T-helper 9 cell (primary cell): ENCODE results near the gene NID1.

Experiments
- DNase-seq: peaks from one replicate; pipeline ENCODE4 v3.0.0-alpha.2; 2020

The NID1 gene

DNA sequence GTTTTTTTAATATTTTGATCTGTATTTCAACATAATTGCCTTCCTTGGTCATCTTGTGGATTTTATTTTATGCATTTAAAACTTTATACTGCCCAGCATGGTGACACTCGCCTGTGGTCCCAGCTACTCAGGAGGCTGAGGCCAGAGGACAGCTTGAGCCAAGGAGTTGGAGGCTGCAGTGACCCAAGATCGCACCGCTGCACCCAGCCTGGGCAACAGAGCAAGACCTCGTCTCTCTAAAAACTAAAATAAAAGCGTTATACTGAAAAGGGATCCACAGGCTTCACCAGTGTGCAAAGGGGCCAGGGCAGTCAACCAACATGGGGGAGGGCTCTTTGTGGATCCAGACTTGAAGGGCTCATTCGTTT, 1.4 kb downstream of the NID1 start:
- DNase-seq = no peak

DNA sequence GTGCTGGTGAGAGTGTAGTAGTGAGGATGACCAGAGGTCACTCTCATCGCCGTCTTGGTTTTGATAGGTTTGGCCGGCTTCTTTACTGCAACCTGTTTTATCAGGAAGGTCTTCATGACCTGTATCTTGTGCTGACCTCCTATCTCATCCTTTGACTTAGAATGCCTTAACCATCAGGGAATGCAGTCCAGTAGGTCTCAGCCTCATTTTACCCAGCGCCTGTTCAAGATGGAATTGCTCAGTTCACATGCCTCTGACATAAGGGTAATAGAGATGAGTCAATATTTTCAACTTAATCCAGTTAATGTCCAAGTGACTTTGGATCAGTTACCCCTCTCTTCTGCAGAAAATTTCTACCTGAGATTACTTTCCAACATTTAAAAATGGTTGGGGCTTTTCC, 4.6 kb downstream of the NID1 start:
- DNase-seq = no peak

DNA sequence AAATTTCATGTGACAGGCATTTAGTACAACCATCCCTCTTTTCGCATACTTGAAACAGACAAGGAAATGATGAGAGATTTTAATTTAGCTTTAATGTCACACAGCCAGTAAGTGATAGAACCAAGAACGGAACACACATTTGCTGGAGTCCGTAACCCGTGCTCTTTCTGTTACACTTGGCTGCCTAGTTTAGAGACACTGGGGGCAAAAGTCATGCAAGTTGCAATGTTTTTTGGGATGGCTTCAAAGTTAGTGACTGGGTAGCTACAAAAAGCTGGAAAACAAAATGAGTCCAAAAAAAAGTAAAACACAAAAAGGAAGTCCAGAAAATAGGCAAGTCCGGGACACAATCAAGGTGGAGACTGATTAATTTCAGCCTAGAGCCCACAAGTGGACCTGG, 5.9 kb downstream of the NID1 start:
- DNase-seq = no peak

DNA sequence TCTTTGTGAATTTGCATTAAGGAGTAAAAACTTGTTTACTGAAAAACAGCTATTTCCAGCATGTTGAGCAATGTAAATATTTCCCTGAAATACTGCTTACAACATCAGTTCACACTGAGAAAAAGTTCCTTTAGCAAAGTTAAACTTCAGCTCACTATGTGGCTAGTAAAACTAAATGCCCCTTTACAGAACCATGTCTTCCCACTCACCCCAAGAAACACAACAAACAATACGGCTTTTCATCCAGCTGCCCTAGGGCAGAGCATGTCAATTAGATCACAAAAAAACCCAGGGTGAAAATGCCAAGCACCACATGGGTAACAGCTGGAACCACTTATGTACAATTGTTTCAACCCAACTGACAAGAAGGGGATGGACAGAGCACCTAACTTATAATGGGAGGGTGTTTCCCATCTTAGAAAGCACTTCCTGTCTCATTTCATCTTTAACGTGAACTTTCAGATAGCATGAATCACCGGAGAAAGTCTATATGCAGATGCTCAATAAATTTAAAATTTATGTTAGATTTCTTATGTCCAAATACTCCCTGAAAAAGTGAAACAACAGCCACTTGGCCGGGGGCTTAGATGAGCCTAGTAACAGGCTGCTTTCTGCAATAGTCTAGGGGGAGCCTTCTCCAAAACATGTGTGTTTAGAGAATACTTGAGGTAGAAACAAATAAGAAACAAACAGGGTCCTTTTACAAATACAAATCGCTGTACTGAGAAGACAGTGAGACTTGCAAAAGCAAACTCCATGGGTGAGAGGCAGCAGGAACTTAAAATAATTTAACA, 6.6 kb downstream of the NID1 start:
- no peak for DNase-seq

DNA sequence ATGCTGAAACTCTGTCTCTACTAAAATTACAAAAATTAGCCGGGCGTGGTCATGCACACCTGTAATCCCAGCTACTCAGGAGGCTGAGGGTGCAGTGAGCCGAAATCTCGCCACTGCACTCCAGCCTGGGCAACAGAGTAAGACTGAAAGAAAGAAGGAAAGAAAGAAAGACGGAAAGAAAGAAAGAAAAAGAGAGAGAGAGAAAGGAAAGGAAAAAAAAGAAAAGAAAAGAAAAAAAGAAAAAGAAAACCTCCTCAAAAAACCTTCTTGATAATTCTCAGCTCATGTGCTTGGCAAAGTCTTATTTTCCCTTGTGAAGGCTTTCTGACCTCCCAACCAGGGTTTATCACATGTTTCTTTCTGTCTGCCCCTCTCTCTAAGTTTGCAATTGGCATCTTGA, 7.3 kb downstream of the NID1 start:
- no peak for DNase-seq

DNA sequence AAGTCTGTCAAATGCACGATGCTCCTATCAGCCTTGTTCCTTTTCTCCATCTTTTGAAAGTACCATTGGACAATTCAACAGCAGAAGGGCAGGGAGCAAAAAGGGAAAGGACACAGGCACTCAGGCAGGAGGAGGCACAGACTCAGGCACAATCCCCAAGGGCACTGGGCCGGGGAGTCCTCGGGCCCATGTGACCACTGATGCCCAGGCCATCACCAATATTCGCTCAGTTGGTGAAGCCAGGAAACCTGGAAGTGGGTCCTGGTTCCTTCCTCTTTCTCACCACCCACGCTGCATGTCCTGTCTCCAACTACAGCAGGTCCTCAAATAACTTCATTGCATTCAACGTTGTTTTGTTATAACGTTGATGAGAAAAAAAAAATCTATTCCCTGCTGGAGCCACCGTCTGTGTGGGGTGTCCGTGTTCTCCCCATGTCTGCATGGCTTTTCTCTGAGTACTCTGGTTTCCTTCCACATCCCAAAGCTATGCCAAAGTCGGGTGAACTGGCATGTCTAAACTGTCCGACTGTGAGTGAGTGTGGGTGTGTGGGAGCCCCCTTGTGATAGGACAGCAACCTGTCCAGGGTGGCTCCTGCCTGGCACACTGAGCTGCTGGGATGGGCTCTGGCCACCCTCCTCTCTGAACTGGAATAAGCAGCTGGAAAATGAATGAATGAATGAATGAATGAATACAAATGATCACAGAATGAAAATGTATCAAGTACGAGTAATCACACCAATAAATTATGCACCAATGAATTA, 12.5 kb downstream of the NID1 start:
- DNase-seq = no peak

DNA sequence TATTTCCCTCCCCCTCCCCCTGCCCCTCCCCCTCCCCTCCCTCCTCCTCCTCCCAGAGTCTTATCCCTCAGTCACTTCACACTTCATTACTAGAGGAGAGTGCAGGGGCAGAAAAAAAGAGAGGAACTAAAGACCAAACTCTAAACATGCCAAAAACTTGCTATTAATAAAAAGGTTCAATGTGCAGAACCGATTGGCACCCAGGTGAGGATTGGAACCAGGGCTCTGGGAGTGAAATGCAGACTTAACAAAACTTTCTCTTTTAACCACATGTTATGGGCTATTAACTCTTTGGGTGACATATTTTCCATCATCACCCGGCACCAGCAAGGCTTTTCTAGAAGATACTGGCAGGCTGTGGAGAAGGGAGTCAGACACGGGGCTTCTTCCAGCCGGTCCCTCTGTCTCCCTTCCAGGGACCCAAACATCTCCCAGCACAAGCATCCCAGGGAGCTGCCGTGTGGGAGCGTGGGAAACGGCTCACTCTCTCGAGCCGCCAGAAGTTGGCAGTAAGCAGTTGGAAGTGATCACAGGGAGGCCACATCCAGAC, 13.6 kb downstream of the NID1 start:
- no peak for DNase-seq

DNA sequence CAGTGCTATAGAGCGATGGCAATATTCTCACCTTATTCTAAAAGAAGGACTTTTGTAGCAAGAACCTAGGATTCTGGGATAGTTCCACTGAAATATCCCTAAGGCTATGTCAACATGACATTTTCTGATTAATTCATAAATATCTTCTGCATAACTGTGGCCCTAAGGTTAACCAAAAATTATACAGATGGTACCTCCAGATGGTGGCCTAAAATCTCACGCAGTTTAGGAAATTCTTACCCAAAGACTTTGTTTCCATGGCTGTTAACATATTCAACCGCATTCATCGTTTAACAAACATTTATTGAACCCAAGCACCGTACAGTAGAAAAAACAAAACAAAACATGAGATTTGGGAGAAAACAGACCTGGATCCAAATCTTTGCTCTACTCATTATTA, 19.1 kb downstream of the NID1 start:
- DNase-seq = no peak

DNA sequence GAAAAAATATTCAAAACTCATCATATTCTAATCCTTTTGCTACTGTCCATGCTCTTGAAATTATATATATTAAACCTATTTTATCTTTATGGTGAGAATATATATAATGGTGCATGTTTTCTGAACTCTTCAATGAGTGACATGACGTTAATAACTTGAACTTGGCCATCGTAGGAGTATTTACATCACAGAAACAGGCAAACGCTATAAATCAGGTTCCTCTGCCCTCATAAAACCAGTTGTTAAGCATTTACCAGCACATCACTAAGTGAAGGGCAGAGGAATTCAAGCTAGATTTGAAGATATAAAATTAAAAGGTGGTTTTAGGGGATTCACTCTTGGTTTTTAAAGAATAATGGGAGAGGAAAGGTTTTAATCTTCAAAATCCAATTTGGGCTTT, 20.5 kb downstream of the NID1 start:
- DNase-seq = no peak

DNA sequence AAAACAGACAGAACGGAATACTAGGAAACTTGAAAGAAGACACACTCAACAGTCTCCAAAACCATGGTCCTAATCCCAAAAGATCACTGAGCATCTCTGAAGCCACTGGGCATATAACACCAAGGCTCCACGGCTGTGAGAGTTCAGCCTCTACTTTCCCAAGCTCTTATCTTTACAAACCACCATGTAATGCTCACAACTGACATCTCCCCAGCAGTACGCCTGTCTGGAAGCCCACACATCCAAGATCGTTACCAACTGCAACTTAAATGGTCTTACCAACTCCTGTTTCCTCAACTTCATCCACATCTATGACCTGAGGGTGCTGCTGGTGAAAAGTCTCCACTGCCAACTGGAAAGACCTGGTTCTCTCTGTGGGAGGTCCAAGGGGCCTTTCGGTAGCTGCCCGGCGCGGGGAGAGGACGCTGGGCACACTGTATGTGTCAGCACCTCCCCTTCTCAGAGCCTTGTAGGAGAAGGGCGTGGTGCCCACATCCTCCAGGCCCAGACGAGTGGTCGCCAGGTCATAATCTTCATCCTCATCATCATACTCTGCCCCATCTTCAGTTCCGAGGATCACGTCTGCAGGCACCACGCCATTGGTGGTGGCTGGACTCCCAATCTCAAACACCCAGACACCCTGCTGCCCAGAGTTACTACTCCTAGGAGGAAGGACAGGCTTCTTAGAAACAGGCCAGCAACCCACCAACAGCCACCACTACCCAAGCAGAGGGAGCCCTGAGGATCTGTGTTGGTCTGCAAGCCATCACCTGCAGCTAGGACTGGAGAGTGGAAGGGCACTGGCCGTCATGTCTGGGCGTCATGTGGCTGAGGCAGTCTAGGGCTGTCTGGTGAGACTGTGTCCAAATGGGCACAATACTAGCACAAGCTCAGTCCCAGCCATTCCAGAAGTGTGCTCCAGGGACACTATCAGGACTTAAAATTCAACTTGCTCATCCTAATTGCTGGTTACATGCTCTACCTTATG, 23.0 kb downstream of the NID1 start:
- no peak for DNase-seq

DNA sequence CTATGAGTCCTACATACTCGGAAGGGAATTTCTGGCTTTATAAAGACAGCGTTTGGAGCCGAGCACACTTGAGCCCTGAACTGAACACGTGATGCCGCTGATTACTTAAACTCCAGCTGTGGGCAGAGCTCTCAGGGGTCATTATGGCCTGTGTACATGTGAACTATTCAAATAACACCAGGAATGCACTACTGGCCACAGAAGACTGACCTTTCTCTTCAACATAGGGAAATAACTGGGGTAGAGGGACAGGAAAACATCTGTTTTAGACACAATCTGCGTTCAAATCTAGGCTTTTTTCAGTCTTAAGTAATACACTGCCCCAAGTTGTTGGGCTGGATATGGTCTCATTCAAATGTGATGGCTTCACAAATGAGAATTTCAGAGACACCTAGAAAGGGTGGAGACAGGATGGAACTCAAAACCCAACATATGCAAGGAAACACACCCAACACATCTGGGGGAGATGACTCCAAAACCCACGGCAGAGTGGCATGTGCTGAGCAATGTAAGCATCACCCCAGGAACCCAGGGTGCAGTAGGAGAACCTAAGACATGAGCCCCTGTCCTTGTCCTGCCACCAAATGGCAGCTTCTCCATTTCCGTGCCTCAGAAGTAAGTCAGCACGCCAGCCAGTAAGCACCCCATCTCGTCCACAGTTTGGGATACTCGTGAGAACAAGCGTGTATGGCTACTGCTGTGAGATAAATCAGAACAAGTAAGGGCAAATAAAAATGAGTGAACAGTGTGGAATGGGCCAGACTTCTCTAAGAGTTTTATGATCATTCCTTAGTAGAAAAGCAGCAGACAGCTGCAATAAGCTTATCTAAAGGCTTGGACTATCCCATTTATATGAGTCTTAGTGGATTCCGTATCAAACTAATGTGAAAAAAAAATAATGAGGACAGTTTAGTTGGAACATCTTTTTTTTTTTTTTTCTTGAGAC, 24.9 kb downstream of the NID1 start:
- DNase-seq = no peak

DNA sequence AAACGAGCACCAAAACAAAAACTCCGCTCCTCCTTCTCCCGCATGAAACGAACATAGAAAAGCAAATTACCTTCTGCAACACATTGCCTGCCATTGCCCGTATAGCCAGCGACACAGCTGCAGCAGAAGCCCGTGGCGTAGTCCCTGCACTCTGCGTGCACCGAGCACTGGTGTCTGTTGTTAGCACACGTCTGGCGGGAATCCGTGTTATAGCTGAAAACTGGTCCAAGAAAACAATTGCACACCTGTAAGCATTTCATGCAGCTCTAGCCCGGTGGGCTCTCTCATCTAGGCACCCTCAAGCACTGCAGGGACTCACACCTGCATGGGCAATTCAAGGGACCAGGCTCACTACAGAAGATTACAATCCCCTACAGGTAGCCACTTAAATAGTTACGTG, 26.9 kb downstream of the NID1 start:
- DNase-seq = no peak

DNA sequence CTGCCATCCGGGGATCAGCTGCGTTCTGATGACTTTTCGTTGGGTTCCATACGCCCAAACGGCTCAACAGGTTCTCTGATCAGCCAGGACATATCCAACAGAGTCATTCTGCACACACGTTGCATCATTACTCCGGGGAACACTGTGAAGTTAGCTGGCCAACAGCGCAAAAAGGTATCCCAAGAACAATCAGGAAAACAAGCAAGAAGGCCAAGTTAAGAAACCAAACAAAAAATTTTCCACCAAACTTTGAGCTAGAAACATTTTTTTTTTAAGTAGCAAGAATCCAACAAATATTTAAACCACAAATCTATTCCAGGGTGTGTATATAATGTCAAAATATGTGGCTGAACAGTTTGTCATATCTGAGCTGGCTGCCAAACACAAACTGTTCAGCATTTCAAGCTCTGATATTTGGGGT, 29.2 kb downstream of the NID1 start:
- no peak for DNase-seq

DNA sequence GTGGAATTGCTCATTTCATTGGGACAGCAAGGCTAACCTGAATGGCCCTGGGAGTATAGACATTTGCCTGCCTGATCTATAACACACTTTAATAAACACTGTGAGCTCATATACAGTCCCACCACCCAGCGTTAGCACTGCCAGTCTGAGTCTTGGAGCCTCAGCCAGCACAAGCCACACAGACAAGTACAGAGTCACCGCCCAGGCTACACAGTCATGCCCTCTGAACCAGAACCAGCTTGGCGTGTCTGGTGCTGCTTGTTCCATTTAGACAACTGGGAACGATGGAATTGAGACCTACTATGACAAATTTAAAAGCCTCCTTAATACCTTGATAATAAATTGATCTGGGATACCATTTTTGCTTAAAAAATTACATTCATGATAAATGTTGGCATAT, 31.6 kb downstream of the NID1 start:
- no peak for DNase-seq

DNA sequence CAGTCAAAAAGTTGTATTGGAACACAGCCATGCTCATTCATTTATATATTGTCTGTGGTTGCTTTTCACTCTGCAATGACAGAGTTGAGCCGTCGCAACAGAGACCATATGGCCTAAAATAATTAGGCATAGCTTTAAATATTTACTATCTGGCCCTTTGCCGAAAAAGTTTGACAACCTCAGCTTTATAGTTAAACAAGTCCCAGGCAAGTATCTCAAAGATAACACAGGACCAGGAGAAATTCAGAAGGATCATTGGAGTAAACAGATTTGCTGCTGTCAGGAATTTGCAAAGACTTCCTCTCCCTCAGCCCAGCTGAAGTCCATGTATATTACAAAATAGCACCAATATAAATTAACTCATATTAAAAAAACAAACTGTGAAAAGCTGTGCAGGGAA, 34.4 kb downstream of the NID1 start:
- DNase-seq = no peak

DNA sequence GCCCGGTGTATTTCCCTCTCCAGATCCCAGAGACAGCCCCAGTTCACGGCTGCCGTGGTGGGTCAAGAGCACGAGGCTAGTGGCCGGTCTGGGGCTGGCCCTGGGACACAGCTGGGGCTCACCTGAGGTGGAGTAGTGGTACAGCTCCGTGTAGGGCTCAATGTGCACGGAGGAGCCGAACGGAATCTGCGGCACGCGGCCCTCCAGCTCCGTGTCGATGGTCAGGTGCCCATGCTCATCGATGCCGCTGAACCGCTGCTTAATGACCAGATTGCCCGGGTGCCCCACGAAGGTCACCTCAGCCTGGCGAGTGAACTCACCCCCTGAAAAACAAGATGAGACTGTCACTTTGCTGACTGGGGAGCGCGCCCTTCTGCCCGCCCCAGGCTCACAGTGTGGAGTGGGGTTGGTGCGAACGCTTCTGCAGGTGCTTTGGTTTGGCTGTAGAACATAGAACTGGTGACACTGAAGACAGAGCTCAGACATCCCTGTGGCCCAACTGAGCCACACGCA, 35.4 kb downstream of the NID1 start:
- no peak for DNase-seq

DNA sequence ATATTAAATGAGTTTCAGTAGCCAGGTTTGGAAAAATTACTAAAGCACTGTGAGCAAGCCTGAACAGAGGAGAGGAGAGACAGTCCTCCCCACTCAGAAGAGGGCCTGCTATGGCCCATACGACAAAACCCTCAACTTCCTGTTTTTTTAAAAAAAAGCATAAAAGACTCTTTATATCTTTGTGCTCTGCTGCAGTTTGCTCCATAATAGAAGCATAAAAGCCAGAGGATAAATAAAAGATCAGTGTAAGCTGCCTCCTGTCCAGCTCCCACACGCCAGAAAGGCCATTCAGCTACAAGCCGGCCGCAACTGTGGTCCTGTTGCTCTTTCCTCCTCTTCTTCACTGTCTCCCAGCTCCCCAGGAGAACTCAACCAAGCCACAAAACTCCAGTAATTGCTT, 37.8 kb downstream of the NID1 start:
- DNase-seq = no peak

DNA sequence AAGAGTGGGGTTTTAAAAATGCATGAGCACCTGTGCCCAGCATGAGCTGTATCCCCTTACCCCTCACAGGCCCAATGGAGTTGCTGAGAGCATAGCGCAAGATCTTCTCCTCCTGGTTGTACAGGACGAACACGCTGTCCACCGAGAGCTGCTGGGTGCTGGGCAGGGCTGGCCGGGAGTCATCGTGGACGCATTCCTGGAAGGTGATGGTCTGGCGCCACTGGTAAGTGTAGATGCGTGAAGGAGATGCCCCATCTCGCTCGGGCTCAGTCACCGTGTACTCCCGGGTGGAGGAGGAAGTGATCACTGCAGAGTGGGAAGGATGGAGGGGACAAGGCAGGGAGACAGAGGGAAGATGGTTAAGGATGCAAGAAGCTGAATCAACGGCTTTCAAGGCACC, 39.1 kb downstream of the NID1 start:
- no peak for DNase-seq

DNA sequence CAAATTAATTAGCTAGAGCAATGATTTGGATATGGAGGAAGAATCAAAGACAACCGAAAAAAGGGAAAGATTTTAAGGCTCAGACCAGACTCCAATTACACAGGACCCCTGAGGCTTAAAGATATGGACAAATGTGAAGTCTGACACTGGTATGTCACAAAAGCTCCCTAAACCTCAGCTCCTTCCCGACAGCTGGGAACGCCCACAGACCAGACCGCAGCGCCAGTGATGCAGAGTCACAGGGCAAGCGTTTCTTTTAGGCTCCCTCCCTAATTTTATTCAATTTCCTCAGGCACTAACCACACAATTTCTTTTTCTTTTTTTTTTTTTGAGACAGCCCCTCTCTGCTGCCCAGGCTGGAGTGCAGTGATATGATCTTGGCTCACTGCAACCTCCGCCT, 40.2 kb downstream of the NID1 start:
- no peak for DNase-seq

DNA sequence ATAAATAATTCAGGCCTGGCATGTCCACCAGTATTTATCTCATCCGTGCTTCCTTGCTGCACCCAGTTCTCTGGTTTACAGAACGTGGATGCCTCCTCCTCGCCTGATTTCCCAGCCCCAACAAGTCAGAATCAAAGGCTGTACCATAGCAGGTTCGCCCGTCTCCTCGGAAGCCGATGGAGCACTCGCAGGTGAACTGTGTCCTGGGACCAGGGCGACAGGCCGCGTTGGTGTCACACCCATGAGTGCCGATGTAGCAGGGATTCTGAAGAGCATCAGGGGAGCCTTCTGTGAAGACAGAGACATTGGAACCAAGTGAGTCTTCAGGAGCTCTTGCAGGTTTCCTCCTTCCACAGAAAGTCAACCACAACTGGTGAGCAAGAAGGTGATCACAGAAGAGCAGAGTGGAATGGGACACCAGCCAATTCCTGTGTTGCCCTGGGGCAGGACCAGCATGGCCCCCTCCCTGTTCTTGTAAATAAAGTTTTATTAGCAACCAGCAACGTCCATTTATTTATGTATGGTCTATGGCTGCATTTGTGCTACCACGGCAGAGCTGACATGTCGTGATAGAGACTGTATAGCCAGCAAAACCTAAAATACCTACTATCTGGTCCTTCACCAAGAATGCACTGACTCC, 40.8 kb downstream of the NID1 start:
- DNase-seq = no peak
